HepG2 (cell line): ENCODE measurements around the gene PRDM10. TPM values are rescaled to one million over a fixed set of nuclear protein-coding genes. Genes with fewer than 3 reads are reported as not detected.

Experiments
- CSRNP1 ChIP-seq: sonication (generic); formaldehyde crosslinking; IDR thresholded peaks from 2 replicates; pipeline ENCODE4 v1.8.1; 2023; ENCODE audit warnings: mild to moderate bottlenecking, missing genetic modification reagents
- DNMT1 ChIP-seq: sonication (generic); formaldehyde crosslinking; IDR thresholded peaks from 2 replicates; pipeline ENCODE4 v1.5.1; 2020; ENCODE audit warnings: mild to moderate bottlenecking, missing genetic modification reagents
- HNRNPL ChIP-seq: fragments of 200-400 bp; formaldehyde crosslinking; IDR thresholded peaks from 2 replicates; pipeline ENCODE4 v1.6.1; 2017; ENCODE audit warnings: mild to moderate bottlenecking, low read depth, low read length
- LCORL ChIP-seq, 2 experiments: fragments of 450-650 bp in 1 of 2; sonication (generic) in 1 of 2; formaldehyde crosslinking in 1 of 2; IDR thresholded peaks; 2 replicates each; pipeline versions ENCODE4 v1.5.0 to v1.6.1; 2017 to 2020; ENCODE audit warnings: antibody characterized with exemption in 1 of 2, missing genetic modification reagents in 1 of 2
- MXD1 ChIP-seq: sonication (generic); formaldehyde crosslinking; IDR thresholded peaks from 2 replicates; pipeline ENCODE4 v1.4.0; 2020; ENCODE audit warnings: mild to moderate bottlenecking, missing genetic modification reagents
- NFKB2 ChIP-seq: sonication (generic); formaldehyde crosslinking; IDR thresholded peaks from 2 replicates; pipeline ENCODE4 v1.4.0; 2020; ENCODE audit warnings: missing genetic modification reagents, borderline replicate concordance
- NFKBIZ ChIP-seq: IDR thresholded peaks from 2 replicates; pipeline ENCODE4 v1.6.1; 2018; ENCODE audit warnings: missing genetic modification reagents, missing compliant biosample characterization
- PHF8 ChIP-seq: sonication (generic); formaldehyde crosslinking; IDR thresholded peaks from 2 replicates; pipeline ENCODE4 v1.5.0; 2020; ENCODE audit warnings: missing genetic modification reagents
- PRMT3 ChIP-seq: sonication (generic); formaldehyde crosslinking; IDR thresholded peaks from 2 replicates; pipeline ENCODE4 v1.8.1; 2022; ENCODE audit warnings: low read depth, mild to moderate bottlenecking, moderate library complexity, missing genetic modification reagents, borderline replicate concordance
- REST ChIP-seq, 2 experiments: IDR thresholded peaks; 2 replicates each; pipeline ENCODE4 v1.6.1; 2011 to 2012; ENCODE audit warnings: low read length in 2 of 2, borderline replicate concordance in 1 of 2, low read depth in 1 of 2, mild to moderate bottlenecking in 1 of 2, moderate library complexity in 1 of 2
- ZNF138 ChIP-seq: sonication (generic); formaldehyde crosslinking; IDR thresholded peaks from 2 replicates; pipeline ENCODE4 v1.5.0; 2020; ENCODE audit warnings: mild to moderate bottlenecking, low read depth, missing genetic modification reagents
- ZNF274 ChIP-seq: sonication (generic); formaldehyde crosslinking; IDR thresholded peaks from 2 replicates; pipeline ENCODE4 v1.5.1; 2020; ENCODE audit warnings: mild to moderate bottlenecking, missing genetic modification reagents
- ZNF577 ChIP-seq: sonication (generic); formaldehyde crosslinking; IDR thresholded peaks from 2 replicates; pipeline ENCODE4 v1.4.0; 2020; ENCODE audit warnings: mild to moderate bottlenecking, low read depth, missing genetic modification reagents, borderline replicate concordance
- ZNF749 ChIP-seq: sonication (generic); formaldehyde crosslinking; IDR thresholded peaks from 2 replicates; pipeline ENCODE4 v1.8.0; 2022; ENCODE audit warnings: mild to moderate bottlenecking, missing genetic modification reagents, moderate library complexity, borderline replicate concordance
- polyA plus RNA-seq, 8 experiments: library from polyadenylated mRNA; depleted of rRNA in 3 of 8; stranded (reverse) in 7 of 8; unstranded in 1 of 8; fragments of >200 nt; fragmentation: Illumina TruSeq in 4 of 8; extraction: Trizol in 4 of 8; gene quantifications; 2 replicates each; pipeline versions ENCODE4 v1.2.1 to v1.2.3, GENCODE V29; 2011 to 2016; ENCODE audit warnings: low read depth in 4 of 8, missing spikeins in 1 of 8, mixed read lengths in 1 of 8; ENCODE audit not compliant: insufficient read depth in 1 of 8
- total RNA-seq, 5 experiments: library from RNA; depleted of rRNA; stranded (reverse); fragments of >200 nt; fragmentation: Illumina TruSeq; extraction: Trizol; gene quantifications; 2 replicates each; pipeline ENCODE4 v1.2.3, GENCODE V29; 2016; ENCODE audit warnings: low read depth in 1 of 5
- TF ChIP-seq, protein P1 (sequence below): sonication (generic); formaldehyde crosslinking; IDR thresholded peaks from 2 replicates; pipeline ENCODE4 v1.4.0; 2020; ENCODE audit warnings: missing genetic modification reagents, borderline replicate concordance
- TF ChIP-seq, protein P2 (sequence below): sonication (generic); formaldehyde crosslinking; IDR thresholded peaks from 2 replicates; pipeline ENCODE4 v1.5.0; 2020; ENCODE audit warnings: mild to moderate bottlenecking, missing genetic modification reagents, moderate library complexity

The PRDM10 gene
- total and polyA plus RNA-seq, 2 of the 13 experiments (the other 11 are each of a cell fraction or from before 2014, with no cell fraction given) = 5.7 to 5.8 TPM

- TF ChIP-seq ZNF749 (CRISPR knock-in tag) (peak; percentile 69; the same call in 1 of the 2 replicates), PHF8 (CRISPR knock-in tag) (peak; percentile 87), ZNF138 (CRISPR knock-in tag) (0 out of 2 replicates have a peak, but pooled peaks have one; percentile 48), DNMT1 (CRISPR knock-in tag) (peak; percentile 33; the same call in 1 of the 2 replicates), HNRNPL (0 out of 2 replicates have a peak, but pooled peaks have one; percentile 51), NFKBIZ (CRISPR knock-in tag) (0 out of 2 replicates have a peak, but pooled peaks have one; percentile 36), ZNF274 (CRISPR knock-in tag) (no peak), ZNF577 (CRISPR knock-in tag) (no peak), LCORL (IDR thresholded peaks at IDR 0.05) (no peak), LCORL (CRISPR knock-in tag; IDR thresholded peaks at IDR 0.05) (no peak; the same call in 1 of the 2 replicates), REST (IDR thresholded peaks at IDR 0.05; ENCODE audit: borderline replicate concordance in 1 of 2, low read depth in 1 of 2, low read length in 2 of 2) (0 out of 4 replicates have a peak, but pooled peaks of 1 of the 2 experiments have one; percentile 12), MXD1 (CRISPR knock-in tag) (peak; percentile 87), NFKB2 (CRISPR knock-in tag) (peak; percentile 64; the same call in 1 of the 2 replicates), CSRNP1 (CRISPR knock-in tag) (no peak), PRMT3 (0 out of 2 replicates have a peak, but pooled peaks have one; percentile 43)
- TF ChIP-seq, protein P1, sequence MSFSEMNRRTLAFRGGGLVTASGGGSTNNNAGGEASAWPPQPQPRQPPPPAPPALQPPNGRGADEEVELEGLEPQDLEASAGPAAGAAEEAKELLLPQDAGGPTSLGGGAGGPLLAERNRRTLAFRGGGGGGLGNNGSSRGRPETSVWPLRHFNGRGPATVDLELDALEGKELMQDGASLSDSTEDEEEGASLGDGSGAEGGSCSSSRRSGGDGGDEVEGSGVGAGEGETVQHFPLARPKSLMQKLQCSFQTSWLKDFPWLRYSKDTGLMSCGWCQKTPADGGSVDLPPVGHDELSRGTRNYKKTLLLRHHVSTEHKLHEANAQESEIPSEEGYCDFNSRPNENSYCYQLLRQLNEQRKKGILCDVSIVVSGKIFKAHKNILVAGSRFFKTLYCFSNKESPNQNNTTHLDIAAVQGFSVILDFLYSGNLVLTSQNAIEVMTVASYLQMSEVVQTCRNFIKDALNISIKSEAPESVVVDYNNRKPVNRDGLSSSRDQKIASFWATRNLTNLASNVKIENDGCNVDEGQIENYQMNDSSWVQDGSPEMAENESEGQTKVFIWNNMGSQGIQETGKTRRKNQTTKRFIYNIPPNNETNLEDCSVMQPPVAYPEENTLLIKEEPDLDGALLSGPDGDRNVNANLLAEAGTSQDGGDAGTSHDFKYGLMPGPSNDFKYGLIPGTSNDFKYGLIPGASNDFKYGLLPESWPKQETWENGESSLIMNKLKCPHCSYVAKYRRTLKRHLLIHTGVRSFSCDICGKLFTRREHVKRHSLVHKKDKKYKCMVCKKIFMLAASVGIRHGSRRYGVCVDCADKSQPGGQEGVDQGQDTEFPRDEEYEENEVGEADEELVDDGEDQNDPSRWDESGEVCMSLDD (CRISPR knock-in tag) = no peak
- TF ChIP-seq, protein P2, sequence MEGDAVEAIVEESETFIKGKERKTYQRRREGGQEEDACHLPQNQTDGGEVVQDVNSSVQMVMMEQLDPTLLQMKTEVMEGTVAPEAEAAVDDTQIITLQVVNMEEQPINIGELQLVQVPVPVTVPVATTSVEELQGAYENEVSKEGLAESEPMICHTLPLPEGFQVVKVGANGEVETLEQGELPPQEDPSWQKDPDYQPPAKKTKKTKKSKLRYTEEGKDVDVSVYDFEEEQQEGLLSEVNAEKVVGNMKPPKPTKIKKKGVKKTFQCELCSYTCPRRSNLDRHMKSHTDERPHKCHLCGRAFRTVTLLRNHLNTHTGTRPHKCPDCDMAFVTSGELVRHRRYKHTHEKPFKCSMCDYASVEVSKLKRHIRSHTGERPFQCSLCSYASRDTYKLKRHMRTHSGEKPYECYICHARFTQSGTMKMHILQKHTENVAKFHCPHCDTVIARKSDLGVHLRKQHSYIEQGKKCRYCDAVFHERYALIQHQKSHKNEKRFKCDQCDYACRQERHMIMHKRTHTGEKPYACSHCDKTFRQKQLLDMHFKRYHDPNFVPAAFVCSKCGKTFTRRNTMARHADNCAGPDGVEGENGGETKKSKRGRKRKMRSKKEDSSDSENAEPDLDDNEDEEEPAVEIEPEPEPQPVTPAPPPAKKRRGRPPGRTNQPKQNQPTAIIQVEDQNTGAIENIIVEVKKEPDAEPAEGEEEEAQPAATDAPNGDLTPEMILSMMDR (CRISPR knock-in tag) = peak; percentile 30; the same call in 1 of the 2 replicates
Measured at GRCh38 chr11:129895126-129896041, 107.3 kb downstream of the PRDM10 start, which contains the start of gene NFRKB (continued).
